Right atrium auricular region (tissue), 2 donors: Measurements from ENCODE around the gene TRPC3. TPM values are rescaled to one million over a fixed set of nuclear protein-coding genes. Genes with fewer than 3 reads are reported as not detected.

Experiments used
- DNase-seq: peaks from one replicate; pipeline ENCODE4 v3.0.0-alpha.2; 2019; ENCODE audit warnings: low spot score
- H3K27ac ChIP-seq, 2 donors: fragments of 200-600 bp; sonication (generic); 1 replicate in 1 of 2; 2 replicates in 1 of 2; pipeline ENCODE4 v1.5.1; 2016 to 2019
- H3K27me3 ChIP-seq, 2 donors: fragments of 200-600 bp; sonication (generic); one replicate each; pipeline versions ENCODE4 v1.5.1 to v1.6.0; 2017 to 2019
- H3K36me3 ChIP-seq: fragments of 200-600 bp; sonication (generic); one replicate; pipeline ENCODE4 v1.5.1; 2016
- H3K4me1 ChIP-seq, 2 donors: fragments of 200-600 bp; sonication (generic); one replicate each; pipeline versions ENCODE4 v1.5.1 to v1.6.0; 2017 to 2019
- H3K4me3 ChIP-seq, 2 donors: fragments of 200-600 bp; sonication (generic); 1 replicate in 1 of 2; 2 replicates in 1 of 2; pipeline ENCODE4 v1.5.1; 2017 to 2019; ENCODE audit warnings: mild to moderate bottlenecking in 1 of 2, moderate library complexity in 1 of 2
- H3K9me3 ChIP-seq, 2 donors: fragments of 200-600 bp; sonication (generic); one replicate each; pipeline ENCODE4 v1.5.1; 2019
- total RNA-seq, 2 donors: library from RNA; depleted of rRNA; stranded (reverse); fragments of >200 nt; gene quantifications; one replicate each; pipeline ENCODE4 v1.1.0, GENCODE V29; 2016
- TF ChIP-seq, protein P1 (sequence below), 2 donors: fragments of 200-600 bp; sonication (generic); IDR thresholded peaks; one replicate each; pipeline ENCODE4 v1.5.1; 2019; ENCODE audit warnings: antibody characterized with exemption in 2 of 2

TRPC3 gene
- total RNA-seq, 2 donors from 2014 or later = 0.15 to 0.63 TPM

DNA sequence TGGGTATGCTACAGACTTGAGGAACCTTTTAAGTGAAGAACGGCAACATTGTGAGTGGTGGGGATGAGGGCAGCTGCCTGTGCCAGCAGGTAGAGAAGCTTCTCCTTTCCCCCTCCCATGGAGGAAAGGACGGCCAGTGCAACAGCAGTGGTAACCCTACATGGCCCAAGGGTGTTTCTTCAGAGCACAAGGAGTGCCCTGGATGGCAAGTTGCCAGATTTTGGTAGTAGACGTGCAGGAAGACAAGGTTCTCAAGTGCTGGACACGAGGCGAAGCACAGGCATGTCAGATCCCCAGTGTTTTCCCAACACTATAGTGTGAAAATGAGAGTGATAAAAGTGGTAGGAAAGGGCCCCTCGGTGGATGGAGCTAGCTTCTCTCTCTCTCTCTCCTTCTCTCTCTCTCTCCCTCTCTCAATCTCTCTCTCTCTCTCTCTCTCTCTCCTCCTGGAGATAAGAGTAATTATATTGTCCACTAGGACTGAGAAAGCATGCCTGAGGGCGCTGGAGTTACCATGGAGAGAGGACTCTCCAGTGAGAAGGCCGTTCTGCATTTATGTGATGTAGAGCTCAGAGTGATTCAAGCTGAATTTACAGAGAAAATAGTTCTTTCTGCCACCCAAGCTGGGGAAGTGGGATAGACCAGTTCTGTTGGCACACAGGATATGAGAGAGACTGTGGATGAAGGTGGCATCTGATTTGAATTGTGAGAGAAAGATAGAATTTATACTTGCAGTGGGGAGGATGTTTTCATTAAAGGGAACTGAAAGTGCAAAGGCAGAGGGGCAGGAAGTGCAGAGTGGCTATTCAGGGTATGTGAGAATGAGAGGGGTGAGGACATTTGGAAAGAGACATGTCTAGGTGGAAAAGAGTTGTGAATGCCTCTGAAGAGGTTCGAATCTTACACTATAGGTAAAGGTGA lies 25.7 kb upstream of the TRPC3 start:
- H3K4me3 ChIP-seq = no peak overlapping the region
- H3K27me3 ChIP-seq = no peaks in the 10 kb centered on the region
- no peak overlapping the region for H3K27ac ChIP-seq
- no peaks in the 10 kb centered on the region for H3K36me3 ChIP-seq
- H3K9me3 ChIP-seq = no peaks in the 10 kb centered on the region
- no peak for DNase-seq
- TF ChIP-seq, protein P1, sequence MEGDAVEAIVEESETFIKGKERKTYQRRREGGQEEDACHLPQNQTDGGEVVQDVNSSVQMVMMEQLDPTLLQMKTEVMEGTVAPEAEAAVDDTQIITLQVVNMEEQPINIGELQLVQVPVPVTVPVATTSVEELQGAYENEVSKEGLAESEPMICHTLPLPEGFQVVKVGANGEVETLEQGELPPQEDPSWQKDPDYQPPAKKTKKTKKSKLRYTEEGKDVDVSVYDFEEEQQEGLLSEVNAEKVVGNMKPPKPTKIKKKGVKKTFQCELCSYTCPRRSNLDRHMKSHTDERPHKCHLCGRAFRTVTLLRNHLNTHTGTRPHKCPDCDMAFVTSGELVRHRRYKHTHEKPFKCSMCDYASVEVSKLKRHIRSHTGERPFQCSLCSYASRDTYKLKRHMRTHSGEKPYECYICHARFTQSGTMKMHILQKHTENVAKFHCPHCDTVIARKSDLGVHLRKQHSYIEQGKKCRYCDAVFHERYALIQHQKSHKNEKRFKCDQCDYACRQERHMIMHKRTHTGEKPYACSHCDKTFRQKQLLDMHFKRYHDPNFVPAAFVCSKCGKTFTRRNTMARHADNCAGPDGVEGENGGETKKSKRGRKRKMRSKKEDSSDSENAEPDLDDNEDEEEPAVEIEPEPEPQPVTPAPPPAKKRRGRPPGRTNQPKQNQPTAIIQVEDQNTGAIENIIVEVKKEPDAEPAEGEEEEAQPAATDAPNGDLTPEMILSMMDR (IDR thresholded peaks at IDR 0.05) = no peak
- no peaks in the 10 kb centered on the region for H3K4me1 ChIP-seq

DNA sequence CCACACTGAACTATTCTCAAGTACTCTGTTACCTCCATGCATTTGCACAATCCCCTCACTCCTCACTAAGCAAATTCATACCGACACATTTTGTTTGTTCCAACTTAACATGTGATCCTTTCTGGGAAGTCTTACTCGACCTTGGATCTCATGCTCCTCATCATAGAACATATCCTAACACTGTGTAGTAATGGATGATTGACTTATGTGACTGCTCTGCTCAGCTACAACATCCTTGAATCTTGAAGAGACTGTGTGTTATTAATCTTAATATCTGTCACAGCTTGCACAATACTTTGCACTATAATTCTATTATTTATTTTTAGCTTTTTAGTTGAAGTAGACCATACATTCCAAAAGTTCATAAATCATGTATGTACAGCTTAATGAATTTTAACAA lies 23.9 kb upstream of the TRPC3 start:
- H3K4me3 ChIP-seq = no peak overlapping the region
- no peaks in the 10 kb centered on the region for H3K4me1 ChIP-seq
- DNase-seq = no peak
- no peaks in the 10 kb centered on the region for H3K9me3 ChIP-seq
- H3K27ac ChIP-seq = no peak overlapping the region
- no peaks in the 10 kb centered on the region for H3K36me3 ChIP-seq
- H3K27me3 ChIP-seq = no peaks in the 10 kb centered on the region
- TF ChIP-seq, protein P1 (IDR thresholded peaks at IDR 0.05) = no peak

DNA sequence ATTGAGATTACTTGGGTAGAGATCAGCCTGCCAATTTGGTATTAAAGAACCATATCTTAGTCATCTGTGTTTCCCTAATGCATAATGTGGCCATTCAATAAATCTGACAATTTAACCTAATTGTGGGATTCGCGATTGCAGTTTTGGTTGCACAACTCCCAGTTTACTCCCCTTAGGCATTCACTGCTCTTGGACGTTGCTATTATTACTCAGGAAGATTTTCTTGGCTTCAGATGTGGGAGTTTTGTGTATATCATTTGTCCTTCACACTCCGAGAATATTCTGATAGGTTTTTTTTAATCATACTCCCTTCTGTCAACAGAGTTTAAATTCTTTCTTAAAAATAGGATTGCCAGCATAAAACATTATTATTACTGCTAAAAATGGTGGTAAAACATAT lies 22.0 kb upstream of the TRPC3 start:
- no peaks in the 10 kb centered on the region for H3K4me1 ChIP-seq
- no peaks in the 10 kb centered on the region for H3K9me3 ChIP-seq
- no peaks in the 10 kb centered on the region for H3K27me3 ChIP-seq
- H3K4me3 ChIP-seq = no peak overlapping the region
- no peak for DNase-seq
- TF ChIP-seq, protein P1 (IDR thresholded peaks at IDR 0.05) = no peak
- no peak overlapping the region for H3K27ac ChIP-seq
- no peaks in the 10 kb centered on the region for H3K36me3 ChIP-seq

DNA sequence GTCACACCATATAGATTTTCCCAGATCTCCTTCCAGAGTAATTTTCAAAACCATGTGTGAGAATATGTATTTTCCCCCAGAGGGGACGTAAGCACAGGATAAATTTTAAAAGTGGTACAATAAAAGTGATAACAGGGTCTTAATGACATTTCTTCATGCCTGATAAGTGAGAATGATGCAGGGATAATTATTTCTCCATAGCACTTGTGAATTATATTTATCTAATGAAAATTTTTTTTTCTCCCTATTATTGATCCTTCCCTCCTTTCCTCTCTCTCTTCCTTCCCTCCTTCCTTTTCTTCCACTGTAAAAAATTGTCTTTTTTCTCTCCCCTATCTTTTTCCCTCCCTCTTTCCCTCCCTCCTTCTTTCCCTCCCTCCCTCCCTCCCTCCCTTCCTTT lies 17.0 kb upstream of the TRPC3 start:
- Histone ChIP-seq H3K4me3 (no peak overlapping the region), H3K4me1 (no peaks in the 10 kb centered on the region), H3K27ac (no peak overlapping the region), H3K9me3 (no peaks in the 10 kb centered on the region), H3K27me3 (no peaks in the 10 kb centered on the region), H3K36me3 (no peaks in the 10 kb centered on the region)
- TF ChIP-seq, protein P1 (IDR thresholded peaks at IDR 0.05) = no peak
- no peak for DNase-seq

DNA sequence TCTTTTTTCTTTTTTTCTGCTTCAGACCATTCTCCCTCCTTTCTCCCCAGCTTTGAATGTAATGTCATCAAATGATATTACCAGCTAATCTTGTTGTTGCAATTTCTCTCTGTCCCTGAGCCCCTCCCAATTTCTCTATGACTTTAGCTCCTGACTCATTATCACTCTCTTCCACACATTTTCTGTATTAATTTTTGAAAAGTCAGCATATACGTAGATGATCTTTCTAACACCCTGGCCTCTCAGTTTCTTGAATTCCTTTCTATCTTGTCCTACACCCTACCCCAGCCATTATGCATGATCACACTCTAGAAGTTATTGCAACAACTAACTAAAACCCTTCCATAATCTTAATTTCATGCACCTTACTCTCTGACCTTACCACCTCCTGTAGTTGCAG lies 13.1 kb upstream of the TRPC3 start:
- Histone ChIP-seq H3K27ac (no peak overlapping the region), H3K4me3 (no peak overlapping the region), H3K36me3 (no peaks in the 10 kb centered on the region), H3K27me3 (no peaks in the 10 kb centered on the region), H3K9me3 (no peaks in the 10 kb centered on the region), H3K4me1 (no peaks in the 10 kb centered on the region)
- TF ChIP-seq, protein P1 (IDR thresholded peaks at IDR 0.05) = no peak
- DNase-seq = no peak
